ENCODE results near the gene CCDC17. TPM values are rescaled to one million over a fixed set of nuclear protein-coding genes. Genes with fewer than 3 reads are reported as not detected.
"Not testable (repeated sequence)": the region's sequence is repeated elsewhere in the genome, so short reads cannot be mapped to it uniquely, and the experiment has no call there.

Gene CCDC17
- total RNA-seq, 1 donor from 2014 or later: 6.1 TPM

DNA sequence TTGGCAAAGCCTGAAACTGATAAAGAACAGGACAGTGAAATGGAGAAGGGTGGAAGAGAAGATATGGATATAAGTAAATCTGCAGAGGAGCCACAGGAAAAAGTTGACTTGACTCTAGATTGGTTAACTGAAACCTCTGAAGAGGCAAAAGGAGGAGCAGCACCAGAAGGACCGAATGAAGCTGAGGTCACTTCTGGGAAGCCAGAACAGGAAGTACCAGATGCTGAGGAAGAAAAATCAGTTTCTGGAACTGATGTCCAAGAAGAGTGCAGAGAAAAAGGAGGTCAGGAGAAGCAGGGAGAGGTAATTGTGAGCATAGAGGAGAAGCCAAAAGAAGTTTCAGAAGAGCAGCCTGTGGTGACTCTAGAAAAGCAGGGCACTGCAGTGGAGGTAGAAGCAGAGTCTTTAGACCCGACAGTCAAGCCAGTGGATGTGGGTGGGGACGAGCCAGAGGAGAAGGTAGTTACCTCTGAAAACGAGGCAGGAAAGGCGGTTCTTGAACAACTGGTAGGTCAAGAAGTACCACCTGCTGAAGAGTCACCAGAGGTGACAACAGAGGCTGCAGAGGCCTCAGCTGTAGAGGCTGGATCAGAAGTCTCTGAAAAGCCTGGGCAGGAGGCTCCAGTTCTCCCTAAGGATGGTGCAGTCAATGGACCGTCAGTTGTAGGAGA lies 16.3 kb downstream of the CCDC17 start:
- H3K27ac Mint-ChIP-seq: no peak overlapping the region
- no peak overlapping the region for H3K4me3 Mint-ChIP-seq (ENCODE audit: low read depth)
- no peaks in the 10 kb centered on the region for H3K27me3 Mint-ChIP-seq
- no peak for DNase-seq (ENCODE audit: low spot score, unreplicated experiment)
- no peaks in the 10 kb centered on the region for H3K9me3 Mint-ChIP-seq (ENCODE audit: low read depth)
- H3K36me3 Mint-ChIP-seq (ENCODE audit: insufficient read depth): peaks cover 27% of the 10 kb centered on the region
- peaks cover 6% of the 10 kb centered on the region for H3K4me1 Mint-ChIP-seq (ENCODE audit: low read depth)
- TF ChIP-seq, protein P1, sequence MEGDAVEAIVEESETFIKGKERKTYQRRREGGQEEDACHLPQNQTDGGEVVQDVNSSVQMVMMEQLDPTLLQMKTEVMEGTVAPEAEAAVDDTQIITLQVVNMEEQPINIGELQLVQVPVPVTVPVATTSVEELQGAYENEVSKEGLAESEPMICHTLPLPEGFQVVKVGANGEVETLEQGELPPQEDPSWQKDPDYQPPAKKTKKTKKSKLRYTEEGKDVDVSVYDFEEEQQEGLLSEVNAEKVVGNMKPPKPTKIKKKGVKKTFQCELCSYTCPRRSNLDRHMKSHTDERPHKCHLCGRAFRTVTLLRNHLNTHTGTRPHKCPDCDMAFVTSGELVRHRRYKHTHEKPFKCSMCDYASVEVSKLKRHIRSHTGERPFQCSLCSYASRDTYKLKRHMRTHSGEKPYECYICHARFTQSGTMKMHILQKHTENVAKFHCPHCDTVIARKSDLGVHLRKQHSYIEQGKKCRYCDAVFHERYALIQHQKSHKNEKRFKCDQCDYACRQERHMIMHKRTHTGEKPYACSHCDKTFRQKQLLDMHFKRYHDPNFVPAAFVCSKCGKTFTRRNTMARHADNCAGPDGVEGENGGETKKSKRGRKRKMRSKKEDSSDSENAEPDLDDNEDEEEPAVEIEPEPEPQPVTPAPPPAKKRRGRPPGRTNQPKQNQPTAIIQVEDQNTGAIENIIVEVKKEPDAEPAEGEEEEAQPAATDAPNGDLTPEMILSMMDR (IDR thresholded peaks at IDR 0.05; ENCODE audit: unreplicated experiment): no peak

DNA sequence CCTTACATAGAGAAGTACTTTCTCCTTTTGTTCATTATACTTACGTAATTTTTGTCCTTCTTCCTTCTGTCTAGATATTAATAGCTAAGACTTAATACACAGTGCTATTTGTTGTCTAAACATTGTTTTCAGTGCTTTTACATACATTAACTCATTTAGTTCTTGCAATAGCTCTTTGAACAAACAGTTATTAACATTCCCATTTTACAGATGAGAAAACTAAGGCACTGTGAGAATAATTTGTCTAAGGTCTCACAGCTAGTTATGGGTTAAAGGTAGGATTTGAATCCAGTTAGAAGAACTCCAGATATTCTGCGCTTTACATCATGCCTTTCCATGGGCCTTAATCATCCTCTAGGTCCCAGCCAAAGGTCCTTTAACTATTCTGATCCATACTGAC lies 19.6 kb downstream of the CCDC17 start:
- Mint-ChIP-seq H3K27ac (no peak overlapping the region), H3K4me3 (ENCODE audit: low read depth) (no peak overlapping the region), H3K9me3 (ENCODE audit: low read depth) (no peaks in the 10 kb centered on the region), H3K4me1 (ENCODE audit: low read depth) (no peaks in the 10 kb centered on the region), H3K36me3 (ENCODE audit: insufficient read depth) (peaks cover 18% of the 10 kb centered on the region), H3K27me3 (no peaks in the 10 kb centered on the region)
- DNase-seq (ENCODE audit: low spot score, unreplicated experiment): no peak
- TF ChIP-seq, protein P1 (IDR thresholded peaks at IDR 0.05; ENCODE audit: unreplicated experiment): no peak

GRCh38 chr1:45596765-45597164 lies 27.1 kb downstream of the CCDC17 start:
- H3K27ac Mint-ChIP-seq; DNase-seq (ENCODE audit: low spot score, unreplicated experiment); H3K4me3 Mint-ChIP-seq (ENCODE audit: low read depth); H3K4me1 Mint-ChIP-seq (ENCODE audit: low read depth); H3K9me3 Mint-ChIP-seq (ENCODE audit: low read depth); H3K27me3 Mint-ChIP-seq: not testable (repeated sequence)
- peaks cover 19% of the 10 kb centered on the region for H3K36me3 Mint-ChIP-seq (ENCODE audit: insufficient read depth)

DNA sequence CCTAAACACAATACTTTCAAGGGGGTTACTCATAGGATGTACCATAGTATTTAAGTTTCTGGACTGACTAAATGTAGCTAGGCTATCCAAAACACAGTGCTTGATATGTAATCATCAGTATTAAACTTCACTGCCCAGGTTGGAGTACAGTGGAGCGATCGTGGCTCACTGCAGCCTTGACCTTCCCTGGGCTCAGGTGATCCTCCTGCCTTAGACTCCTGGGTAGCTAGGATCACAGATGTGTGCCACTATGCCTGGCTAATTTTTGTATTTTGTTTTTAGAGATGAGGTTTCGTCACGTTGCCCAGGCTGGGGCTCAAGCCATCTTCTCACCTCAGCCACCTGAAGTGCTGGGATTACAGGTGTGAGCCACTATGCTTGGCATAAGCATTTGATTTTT lies 29.4 kb downstream of the CCDC17 start:
- Mint-ChIP-seq H3K27me3 (no peaks in the 10 kb centered on the region), H3K36me3 (ENCODE audit: insufficient read depth) (peaks cover 18% of the 10 kb centered on the region), H3K4me3 (ENCODE audit: low read depth) (no peak overlapping the region), H3K27ac (no peak overlapping the region), H3K4me1 (ENCODE audit: low read depth) (peaks cover 2% of the 10 kb centered on the region), H3K9me3 (ENCODE audit: low read depth) (no peaks in the 10 kb centered on the region)
- DNase-seq (ENCODE audit: low spot score, unreplicated experiment): no peak
- TF ChIP-seq, protein P1 (IDR thresholded peaks at IDR 0.05; ENCODE audit: unreplicated experiment): no peak

GRCh38 chr1:45589861-45590260 lies 34.0 kb downstream of the CCDC17 start:
- H3K27ac Mint-ChIP-seq: no peak overlapping the region

More at GRCh38 chr1:45589861-45590260, 34.0 kb downstream of the CCDC17 start:
- H3K4me1 Mint-ChIP-seq (ENCODE audit: low read depth): peaks cover 16% of the 10 kb centered on the region
- DNase-seq (ENCODE audit: low spot score, unreplicated experiment): no peak
- no peaks in the 10 kb centered on the region for H3K27me3 Mint-ChIP-seq
- TF ChIP-seq, protein P1 (IDR thresholded peaks at IDR 0.05; ENCODE audit: unreplicated experiment): no peak
- peaks cover 5% of the 10 kb centered on the region for H3K36me3 Mint-ChIP-seq (ENCODE audit: insufficient read depth)
- H3K9me3 Mint-ChIP-seq (ENCODE audit: low read depth): no peaks in the 10 kb centered on the region
- no peak overlapping the region for H3K4me3 Mint-ChIP-seq (ENCODE audit: low read depth)
